Measurements from ENCODE around the gene MALSU1.

Gene MALSU1

GRCh38 chr7:23336799-23337283, 37.7 kb downstream of the MALSU1 start:
- peaks cover 29% of the 10 kb centered on the region for H3K36me3 ChIP-seq (replicated peaks)
- no peak for TF ChIP-seq CTCF (IDR thresholded peaks at IDR 0.05; ENCODE audit: low read depth, low read length, missing control alignments)
- no peak for DNase-seq
- H3K27me3 ChIP-seq (replicated peaks) = no peaks in the 10 kb centered on the region
- no peak overlapping the region for H3K27ac ChIP-seq
- in situ Hi-C loops (cut with HindIII; ENCODE audit: low pct_ligation_motif_present, low sequenced_read_pairs) = no loop called here
- H3K4me3 ChIP-seq (ENCODE audit: low read depth, low read length) = no peak overlapping the region

GRCh38 chr7:23337374-23337773, 38.2 kb downstream of the MALSU1 start:
- H3K27me3 ChIP-seq (replicated peaks) = no peaks in the 10 kb centered on the region
- H3K36me3 ChIP-seq (replicated peaks) = peaks cover 32% of the 10 kb centered on the region
- TF ChIP-seq CTCF (IDR thresholded peaks at IDR 0.05; ENCODE audit: low read depth, low read length, missing control alignments) = no peak
- no peak for DNase-seq
- in situ Hi-C loops (cut with HindIII; ENCODE audit: low pct_ligation_motif_present, low sequenced_read_pairs) = no loop called here
- no peak overlapping the region for H3K27ac ChIP-seq
- H3K4me3 ChIP-seq (ENCODE audit: low read depth, low read length) = no peak overlapping the region

GRCh38 chr7:23338439-23338838, 39.3 kb downstream of the MALSU1 start:
- no peak for TF ChIP-seq CTCF (IDR thresholded peaks at IDR 0.05; ENCODE audit: low read depth, low read length, missing control alignments)
- in situ Hi-C loops (cut with HindIII; ENCODE audit: low pct_ligation_motif_present, low sequenced_read_pairs) = no loop called here
- DNase-seq = no peak
- no peak overlapping the region for H3K27ac ChIP-seq
- no peak overlapping the region for H3K4me3 ChIP-seq (ENCODE audit: low read depth, low read length)
- no peaks in the 10 kb centered on the region for H3K27me3 ChIP-seq (replicated peaks)
- peaks cover 37% of the 10 kb centered on the region for H3K36me3 ChIP-seq (replicated peaks)

- in situ Hi-C loops (cut with HindIII; ENCODE audit: low pct_ligation_motif_present, low sequenced_read_pairs) = no loop called here
- TF ChIP-seq CTCF (IDR thresholded peaks at IDR 0.05; ENCODE audit: low read depth, low read length, missing control alignments) = no peak
- DNase-seq = no peak
- no peak overlapping the region for H3K4me3 ChIP-seq (ENCODE audit: low read depth, low read length)
- H3K27me3 ChIP-seq (replicated peaks) = no peaks in the 10 kb centered on the region
- peaks cover 40% of the 10 kb centered on the region for H3K36me3 ChIP-seq (replicated peaks)
- no peak overlapping the region for H3K27ac ChIP-seq
These were observed 39.7 kb downstream of the MALSU1 start for GRCh38 chr7:23338863-23339262.

GRCh38 chr7:23341846-23342598, 42.9 kb downstream of the MALSU1 start:
- H3K27ac ChIP-seq = no peak overlapping the region
- no peak for TF ChIP-seq CTCF (IDR thresholded peaks at IDR 0.05; ENCODE audit: low read depth, low read length, missing control alignments)
- H3K36me3 ChIP-seq (replicated peaks) = peaks cover 53% of the 10 kb centered on the region
- DNase-seq = no peak
- no peaks in the 10 kb centered on the region for H3K27me3 ChIP-seq (replicated peaks)
- in situ Hi-C loops (cut with HindIII; ENCODE audit: low pct_ligation_motif_present, low sequenced_read_pairs) = no loop called here
- H3K4me3 ChIP-seq (ENCODE audit: low read depth, low read length) = no peak overlapping the region

GRCh38 chr7:23343102-23343501, 44.0 kb downstream of the MALSU1 start:
- Histone ChIP-seq H3K4me3 (ENCODE audit: low read depth, low read length) (no peak overlapping the region), H3K27ac (no peak overlapping the region), H3K27me3 (replicated peaks) (no peaks in the 10 kb centered on the region), H3K36me3 (replicated peaks) (peaks cover 43% of the 10 kb centered on the region)
- no peak for TF ChIP-seq CTCF (IDR thresholded peaks at IDR 0.05; ENCODE audit: low read depth, low read length, missing control alignments)
- in situ Hi-C loops (cut with HindIII; ENCODE audit: low pct_ligation_motif_present, low sequenced_read_pairs) = no loop called here
- no peak for DNase-seq
